ENCODE data around the gene IL32. TPM values are rescaled to one million over a fixed set of nuclear protein-coding genes. Genes with fewer than 3 reads are reported as not detected.

IL32 gene
- total and polyA plus RNA-seq, 9 of the 15 experiments (the other 6 are each of a cell fraction or from before 2014, with no cell fraction given) = 0.21 to 2.2 (median 0.37) TPM; not detected in 3

DNA sequence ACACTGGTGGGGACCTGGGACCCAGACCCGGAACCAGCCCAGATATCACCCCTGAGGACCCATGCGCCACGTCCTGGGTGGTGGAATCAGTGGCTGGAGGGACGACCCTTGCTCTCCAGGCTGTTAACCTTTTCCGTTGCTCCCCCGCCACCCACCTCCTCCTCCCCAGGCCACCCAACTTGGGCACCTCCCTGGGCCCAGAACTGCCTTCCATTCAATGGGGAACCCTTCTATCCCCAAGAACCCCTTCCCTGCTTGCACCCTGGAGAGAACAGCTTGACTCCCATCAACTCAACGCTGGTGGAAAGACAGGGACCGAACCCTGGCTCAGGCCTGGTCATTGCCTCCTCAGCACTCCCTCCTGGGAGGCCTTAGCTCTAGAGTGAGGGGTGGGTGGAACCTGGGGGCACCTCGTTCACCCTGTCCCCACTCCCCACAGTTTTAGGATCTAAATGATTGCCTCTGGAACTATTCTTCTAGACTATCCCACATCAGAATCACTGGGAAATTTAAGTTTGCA is 5.7 kb upstream of the IL32 start (continued):
- TF ChIP-seq, protein P1, sequence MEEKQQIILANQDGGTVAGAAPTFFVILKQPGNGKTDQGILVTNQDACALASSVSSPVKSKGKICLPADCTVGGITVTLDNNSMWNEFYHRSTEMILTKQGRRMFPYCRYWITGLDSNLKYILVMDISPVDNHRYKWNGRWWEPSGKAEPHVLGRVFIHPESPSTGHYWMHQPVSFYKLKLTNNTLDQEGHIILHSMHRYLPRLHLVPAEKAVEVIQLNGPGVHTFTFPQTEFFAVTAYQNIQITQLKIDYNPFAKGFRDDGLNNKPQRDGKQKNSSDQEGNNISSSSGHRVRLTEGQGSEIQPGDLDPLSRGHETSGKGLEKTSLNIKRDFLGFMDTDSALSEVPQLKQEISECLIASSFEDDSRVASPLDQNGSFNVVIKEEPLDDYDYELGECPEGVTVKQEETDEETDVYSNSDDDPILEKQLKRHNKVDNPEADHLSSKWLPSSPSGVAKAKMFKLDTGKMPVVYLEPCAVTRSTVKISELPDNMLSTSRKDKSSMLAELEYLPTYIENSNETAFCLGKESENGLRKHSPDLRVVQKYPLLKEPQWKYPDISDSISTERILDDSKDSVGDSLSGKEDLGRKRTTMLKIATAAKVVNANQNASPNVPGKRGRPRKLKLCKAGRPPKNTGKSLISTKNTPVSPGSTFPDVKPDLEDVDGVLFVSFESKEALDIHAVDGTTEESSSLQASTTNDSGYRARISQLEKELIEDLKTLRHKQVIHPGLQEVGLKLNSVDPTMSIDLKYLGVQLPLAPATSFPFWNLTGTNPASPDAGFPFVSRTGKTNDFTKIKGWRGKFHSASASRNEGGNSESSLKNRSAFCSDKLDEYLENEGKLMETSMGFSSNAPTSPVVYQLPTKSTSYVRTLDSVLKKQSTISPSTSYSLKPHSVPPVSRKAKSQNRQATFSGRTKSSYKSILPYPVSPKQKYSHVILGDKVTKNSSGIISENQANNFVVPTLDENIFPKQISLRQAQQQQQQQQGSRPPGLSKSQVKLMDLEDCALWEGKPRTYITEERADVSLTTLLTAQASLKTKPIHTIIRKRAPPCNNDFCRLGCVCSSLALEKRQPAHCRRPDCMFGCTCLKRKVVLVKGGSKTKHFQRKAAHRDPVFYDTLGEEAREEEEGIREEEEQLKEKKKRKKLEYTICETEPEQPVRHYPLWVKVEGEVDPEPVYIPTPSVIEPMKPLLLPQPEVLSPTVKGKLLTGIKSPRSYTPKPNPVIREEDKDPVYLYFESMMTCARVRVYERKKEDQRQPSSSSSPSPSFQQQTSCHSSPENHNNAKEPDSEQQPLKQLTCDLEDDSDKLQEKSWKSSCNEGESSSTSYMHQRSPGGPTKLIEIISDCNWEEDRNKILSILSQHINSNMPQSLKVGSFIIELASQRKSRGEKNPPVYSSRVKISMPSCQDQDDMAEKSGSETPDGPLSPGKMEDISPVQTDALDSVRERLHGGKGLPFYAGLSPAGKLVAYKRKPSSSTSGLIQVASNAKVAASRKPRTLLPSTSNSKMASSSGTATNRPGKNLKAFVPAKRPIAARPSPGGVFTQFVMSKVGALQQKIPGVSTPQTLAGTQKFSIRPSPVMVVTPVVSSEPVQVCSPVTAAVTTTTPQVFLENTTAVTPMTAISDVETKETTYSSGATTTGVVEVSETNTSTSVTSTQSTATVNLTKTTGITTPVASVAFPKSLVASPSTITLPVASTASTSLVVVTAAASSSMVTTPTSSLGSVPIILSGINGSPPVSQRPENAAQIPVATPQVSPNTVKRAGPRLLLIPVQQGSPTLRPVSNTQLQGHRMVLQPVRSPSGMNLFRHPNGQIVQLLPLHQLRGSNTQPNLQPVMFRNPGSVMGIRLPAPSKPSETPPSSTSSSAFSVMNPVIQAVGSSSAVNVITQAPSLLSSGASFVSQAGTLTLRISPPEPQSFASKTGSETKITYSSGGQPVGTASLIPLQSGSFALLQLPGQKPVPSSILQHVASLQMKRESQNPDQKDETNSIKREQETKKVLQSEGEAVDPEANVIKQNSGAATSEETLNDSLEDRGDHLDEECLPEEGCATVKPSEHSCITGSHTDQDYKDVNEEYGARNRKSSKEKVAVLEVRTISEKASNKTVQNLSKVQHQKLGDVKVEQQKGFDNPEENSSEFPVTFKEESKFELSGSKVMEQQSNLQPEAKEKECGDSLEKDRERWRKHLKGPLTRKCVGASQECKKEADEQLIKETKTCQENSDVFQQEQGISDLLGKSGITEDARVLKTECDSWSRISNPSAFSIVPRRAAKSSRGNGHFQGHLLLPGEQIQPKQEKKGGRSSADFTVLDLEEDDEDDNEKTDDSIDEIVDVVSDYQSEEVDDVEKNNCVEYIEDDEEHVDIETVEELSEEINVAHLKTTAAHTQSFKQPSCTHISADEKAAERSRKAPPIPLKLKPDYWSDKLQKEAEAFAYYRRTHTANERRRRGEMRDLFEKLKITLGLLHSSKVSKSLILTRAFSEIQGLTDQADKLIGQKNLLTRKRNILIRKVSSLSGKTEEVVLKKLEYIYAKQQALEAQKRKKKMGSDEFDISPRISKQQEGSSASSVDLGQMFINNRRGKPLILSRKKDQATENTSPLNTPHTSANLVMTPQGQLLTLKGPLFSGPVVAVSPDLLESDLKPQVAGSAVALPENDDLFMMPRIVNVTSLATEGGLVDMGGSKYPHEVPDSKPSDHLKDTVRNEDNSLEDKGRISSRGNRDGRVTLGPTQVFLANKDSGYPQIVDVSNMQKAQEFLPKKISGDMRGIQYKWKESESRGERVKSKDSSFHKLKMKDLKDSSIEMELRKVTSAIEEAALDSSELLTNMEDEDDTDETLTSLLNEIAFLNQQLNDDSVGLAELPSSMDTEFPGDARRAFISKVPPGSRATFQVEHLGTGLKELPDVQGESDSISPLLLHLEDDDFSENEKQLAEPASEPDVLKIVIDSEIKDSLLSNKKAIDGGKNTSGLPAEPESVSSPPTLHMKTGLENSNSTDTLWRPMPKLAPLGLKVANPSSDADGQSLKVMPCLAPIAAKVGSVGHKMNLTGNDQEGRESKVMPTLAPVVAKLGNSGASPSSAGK (IDR thresholded peaks at IDR 0.05) = no peak
- TF ChIP-seq CTBP1 (IDR thresholded peaks at IDR 0.05; ENCODE audit: borderline replicate concordance) (no peak), MCM3 (IDR thresholded peaks at IDR 0.05) (no peak), KAT8 (IDR thresholded peaks at IDR 0.05; ENCODE audit: low read depth) (no peak), ZMIZ1 (IDR thresholded peaks at IDR 0.05; ENCODE audit: low read depth in 2 of 2, low read length in 2 of 2) (no peak), ETS1 (conservative IDR thresholded peaks at IDR 0.05; ENCODE audit: control insufficient read depth, low read depth, low read length) (no peak), RFX5 (IDR thresholded peaks at IDR 0.05; ENCODE audit: low read depth, low read length) (no peak), JUND (IDR thresholded peaks at IDR 0.05; ENCODE audit: borderline replicate concordance, low read depth, low read length) (no peak), JUND (tag; IDR thresholded peaks at IDR 0.05; ENCODE audit: borderline replicate concordance, low read depth, low read length) (no peak), POLR2G (IDR thresholded peaks at IDR 0.05; ENCODE audit: low read depth, low read length) (no peak)
- TF ChIP-seq, protein P2, sequence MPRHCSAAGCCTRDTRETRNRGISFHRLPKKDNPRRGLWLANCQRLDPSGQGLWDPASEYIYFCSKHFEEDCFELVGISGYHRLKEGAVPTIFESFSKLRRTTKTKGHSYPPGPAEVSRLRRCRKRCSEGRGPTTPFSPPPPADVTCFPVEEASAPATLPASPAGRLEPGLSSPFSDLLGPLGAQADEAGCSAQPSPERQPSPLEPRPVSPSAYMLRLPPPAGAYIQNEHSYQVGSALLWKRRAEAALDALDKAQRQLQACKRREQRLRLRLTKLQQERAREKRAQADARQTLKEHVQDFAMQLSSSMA (CRISPR knock-in tag; IDR thresholded peaks at IDR 0.05) = no peak
